GM11168 (cell line): ENCODE measurements around the gene FARSA.
"Not testable (repeated sequence)": the region's sequence is repeated elsewhere in the genome, so short reads cannot be mapped to it uniquely, and the experiment has no call there.

ENCODE experiments used
- in situ Hi-C: fragments of 300-500 bp; cut with MboI; formaldehyde crosslinking; loops from one replicate; pipeline ENCODE4 v1.12.0; 2022; ENCODE audit warnings: low sequenced_read_pairs; ENCODE audit not compliant: unreplicated experiment

FARSA gene

GRCh38 chr19:12933287-12934072 is at the start of gene FARSA:
FARSA (minus strand) TSS chr19:12933711; CDS start chr19:12933696, 15 bp downstream.
- in situ Hi-C loops = no loop called here

- in situ Hi-C loops = no loop called here
These were observed 49.6 kb upstream of the FARSA start for GRCh38 chr19:12983091-12983490.

GRCh38 chr19:12982648-12983047 is 49.1 kb upstream of the FARSA start:
- in situ Hi-C loops = no loop called here

GRCh38 chr19:12979974-12980373 is 46.5 kb upstream of the FARSA start:
- in situ Hi-C loops = loop anchor here (10.0 kb wide), 1 partner anchor 45 kb away; no protein-coding TSS in a partner anchor

- in situ Hi-C loops = loop anchor here (10.0 kb wide), 1 partner anchor 49 kb away; no protein-coding TSS in a partner anchor
These were observed 42.6 kb upstream of the FARSA start for GRCh38 chr19:12976109-12976508.

- in situ Hi-C loops = loop anchor here (10.0 kb wide), 1 partner anchor 50 kb away; no protein-coding TSS in a partner anchor
These were observed 41.8 kb upstream of the FARSA start for GRCh38 chr19:12975221-12975741.

- in situ Hi-C loops = loop anchor here (5.0 to 10.0 kb wide), 2 partner anchors 50 to 118 kb away; no protein-coding TSS in a partner anchor
These were observed 41.0 kb upstream of the FARSA start for GRCh38 chr19:12974301-12975220.

- in situ Hi-C loops = loop anchor here (5.0 to 10.0 kb wide), 2 partner anchors 52 to 119 kb away; no protein-coding TSS in a partner anchor
These were observed 39.7 kb upstream of the FARSA start for GRCh38 chr19:12973236-12973635.

GRCh38 chr19:12970070-12970820 is 36.7 kb upstream of the FARSA start:
- in situ Hi-C loops = loop anchor here (5.0 to 10.0 kb wide), 2 partner anchors 55 to 122 kb away; no protein-coding TSS in a partner anchor

- in situ Hi-C loops = no loop called here
These were observed 35.9 kb upstream of the FARSA start, which contains the start of gene DAND5 for GRCh38 chr19:12969292-12969988. DAND5 (plus strand) TSS chr19:12969576; CDS start chr19:12969661, 85 bp downstream.

- in situ Hi-C loops = no loop called here
These were observed 34.4 kb upstream of the FARSA start for GRCh38 chr19:12967907-12968306.

- in situ Hi-C loops = no loop called here
These were observed 32.3 kb upstream of the FARSA start for GRCh38 chr19:12965812-12966135.

GRCh38 chr19:12965017-12965811 is 31.7 kb upstream of the FARSA start:
- in situ Hi-C loops = no loop called here

GRCh38 chr19:12959481-12959880 is 26.0 kb upstream of the FARSA start:
- in situ Hi-C loops = no loop called here

- in situ Hi-C loops = not testable (repeated sequence)
These were observed 24.0 kb upstream of the FARSA start for GRCh38 chr19:12957389-12957952.

GRCh38 chr19:12956446-12957388 is 23.2 kb upstream of the FARSA start, which contains the start of gene GADD45GIP1:
GADD45GIP1 (minus strand) TSS chr19:12957223; CDS start chr19:12957212, 11 bp downstream.
- in situ Hi-C loops = no loop called here

GRCh38 chr19:12955996-12956395 is 22.5 kb upstream of the FARSA start:
- in situ Hi-C loops = no loop called here
